ENCODE measurements around the gene PKDREJ. TPM values are rescaled to one million over a fixed set of nuclear protein-coding genes. Genes with fewer than 3 reads are reported as not detected.

The PKDREJ gene
- total and polyA plus RNA-seq, 4 donors: 0.02 to 0.06 (median 0.03) TPM

GRCh38 chr22:46209262-46209661, 53.9 kb downstream of the PKDREJ start:
- Histone ChIP-seq H3K27me3 (ENCODE audit: control insufficient read depth in 3 of 3, insufficient read depth in 3 of 3, low read length in 2 of 3) (no peaks in the 10 kb centered on the region), H3K36me3 (ENCODE audit: control insufficient read depth in 4 of 4, insufficient read depth in 4 of 4, low read length in 4 of 4) (peaks cover 12 to 39% (median 15%) of the 10 kb centered on the region in 4 donors), H3K4me1 (ENCODE audit: control insufficient read depth in 5 of 5, insufficient read depth in 5 of 5, low read length in 5 of 5) (no peaks in the 10 kb centered on the region), H3K4me3 (no peak overlapping the region), H3K27ac (ENCODE audit: low read depth in 1 of 2, low read length in 1 of 2) (no peak overlapping the region), H3K9ac (ENCODE audit: insufficient read depth in 1 of 2, low read length in 2 of 2) (no peak overlapping the region), H3K9me3 (ENCODE audit: control insufficient read depth in 4 of 4, insufficient read depth in 3 of 4, low read length in 3 of 4) (peaks cover 2 to 15% (median 7%) of the 10 kb centered on the region in 4 donors)
- no peak for TF ChIP-seq CTCF (IDR thresholded peaks at IDR 0.05; ENCODE audit: control extremely low read depth, extremely low read depth)
- 98 to 100% methylated on average over 1 of the region's 1 CpG for WGBS, 2 donors
- DNase-seq: no peak
- no peak for ATAC-seq (ENCODE audit: insufficient read depth, low FRiP score)

Other genes with a start within 250 kb of the PKDREJ start
- gene PPARA, start 112.8 kb downstream of the PKDREJ start, total RNA-seq: 10 to 100 TPM; 17.0 to 18.1 TPM
- 1 to 10 TPM; 4.4 to 5.0 TPM for gene PPARA, start 112.8 kb downstream of the PKDREJ start, polyA plus RNA-seq
- 10 to 100 TPM in 1 of 2 donors, 1 to 10 TPM in 1; 8.9 to 17.2 TPM for gene CDPF1, start 13.1 kb downstream of the PKDREJ start, total RNA-seq
- gene CDPF1, start 13.1 kb downstream of the PKDREJ start, polyA plus RNA-seq: 10 to 100 TPM; 11.6 to 13.2 TPM
- 10 to 100 TPM; 32.2 to 33.9 TPM for gene TTC38, start 4.7 kb upstream of the PKDREJ start, total RNA-seq
- 10 to 100 TPM; 14.8 to 24.9 TPM for gene TTC38, start 4.7 kb upstream of the PKDREJ start, polyA plus RNA-seq
- 1 to 10 TPM; 1.0 to 2.3 TPM for gene GTSE1, start 33.5 kb upstream of the PKDREJ start, total RNA-seq
- 1 to 10 TPM; 1.2 to 1.3 TPM for gene GTSE1, start 33.5 kb upstream of the PKDREJ start, polyA plus RNA-seq
- 10 to 100 TPM; 39.2 to 42.3 TPM for gene TRMU, start 72.4 kb upstream of the PKDREJ start, total RNA-seq
- 10 to 100 TPM; 24.1 to 28.7 TPM for gene TRMU, start 72.4 kb upstream of the PKDREJ start, polyA plus RNA-seq

Data from lung (tissue), 12 donors.